NCI-H460 (cell line): ENCODE measurements around the gene MON2. TPM values are rescaled to one million over a fixed set of nuclear protein-coding genes. Genes with fewer than 3 reads are reported as not detected.
A peak's percentile ranks its signal among the peaks of the same experiment; 100 is the strongest.
"Not testable (repeated sequence)": the region's sequence is repeated elsewhere in the genome, so short reads cannot be mapped to it uniquely, and the experiment has no call there.

Source experiments
- DNase-seq: peaks from one replicate; pipeline ENCODE4 v3.0.0-alpha.2; 2016; ENCODE audit warnings: low read depth; ENCODE audit errors: extremely low read depth
- polyA plus RNA-seq: library from polyadenylated mRNA; depleted of rRNA; stranded (reverse); fragments of >200 nt; gene quantifications from 2 replicates; pipeline ENCODE4 v1.2.3, GENCODE V29; 2014; cell fraction: nucleus; rRNA removed
- total RNA-seq: library from RNA; depleted of rRNA; stranded (reverse); fragments of >200 nt; shearing (Covaris generic); gene quantifications from 2 replicates; pipeline ENCODE4 v1.2.3, GENCODE V29; 2014; rRNA removed

The MON2 gene, protein sequence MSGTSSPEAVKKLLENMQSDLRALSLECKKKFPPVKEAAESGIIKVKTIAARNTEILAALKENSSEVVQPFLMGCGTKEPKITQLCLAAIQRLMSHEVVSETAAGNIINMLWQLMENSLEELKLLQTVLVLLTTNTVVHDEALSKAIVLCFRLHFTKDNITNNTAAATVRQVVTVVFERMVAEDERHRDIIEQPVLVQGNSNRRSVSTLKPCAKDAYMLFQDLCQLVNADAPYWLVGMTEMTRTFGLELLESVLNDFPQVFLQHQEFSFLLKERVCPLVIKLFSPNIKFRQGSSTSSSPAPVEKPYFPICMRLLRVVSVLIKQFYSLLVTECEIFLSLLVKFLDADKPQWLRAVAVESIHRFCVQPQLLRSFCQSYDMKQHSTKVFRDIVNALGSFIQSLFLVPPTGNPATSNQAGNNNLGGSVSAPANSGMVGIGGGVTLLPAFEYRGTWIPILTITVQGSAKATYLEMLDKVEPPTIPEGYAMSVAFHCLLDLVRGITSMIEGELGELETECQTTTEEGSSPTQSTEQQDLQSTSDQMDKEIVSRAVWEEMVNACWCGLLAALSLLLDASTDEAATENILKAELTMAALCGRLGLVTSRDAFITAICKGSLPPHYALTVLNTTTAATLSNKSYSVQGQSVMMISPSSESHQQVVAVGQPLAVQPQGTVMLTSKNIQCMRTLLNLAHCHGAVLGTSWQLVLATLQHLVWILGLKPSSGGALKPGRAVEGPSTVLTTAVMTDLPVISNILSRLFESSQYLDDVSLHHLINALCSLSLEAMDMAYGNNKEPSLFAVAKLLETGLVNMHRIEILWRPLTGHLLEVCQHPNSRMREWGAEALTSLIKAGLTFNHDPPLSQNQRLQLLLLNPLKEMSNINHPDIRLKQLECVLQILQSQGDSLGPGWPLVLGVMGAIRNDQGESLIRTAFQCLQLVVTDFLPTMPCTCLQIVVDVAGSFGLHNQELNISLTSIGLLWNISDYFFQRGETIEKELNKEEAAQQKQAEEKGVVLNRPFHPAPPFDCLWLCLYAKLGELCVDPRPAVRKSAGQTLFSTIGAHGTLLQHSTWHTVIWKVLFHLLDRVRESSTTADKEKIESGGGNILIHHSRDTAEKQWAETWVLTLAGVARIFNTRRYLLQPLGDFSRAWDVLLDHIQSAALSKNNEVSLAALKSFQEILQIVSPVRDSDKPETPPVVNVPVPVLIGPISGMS (N-terminal part only)
- total RNA-seq = 18.2 and 22.4 TPM in 2 replicates
- 22.2 and 29.7 TPM in 2 replicates for polyA plus RNA-seq

DNA sequence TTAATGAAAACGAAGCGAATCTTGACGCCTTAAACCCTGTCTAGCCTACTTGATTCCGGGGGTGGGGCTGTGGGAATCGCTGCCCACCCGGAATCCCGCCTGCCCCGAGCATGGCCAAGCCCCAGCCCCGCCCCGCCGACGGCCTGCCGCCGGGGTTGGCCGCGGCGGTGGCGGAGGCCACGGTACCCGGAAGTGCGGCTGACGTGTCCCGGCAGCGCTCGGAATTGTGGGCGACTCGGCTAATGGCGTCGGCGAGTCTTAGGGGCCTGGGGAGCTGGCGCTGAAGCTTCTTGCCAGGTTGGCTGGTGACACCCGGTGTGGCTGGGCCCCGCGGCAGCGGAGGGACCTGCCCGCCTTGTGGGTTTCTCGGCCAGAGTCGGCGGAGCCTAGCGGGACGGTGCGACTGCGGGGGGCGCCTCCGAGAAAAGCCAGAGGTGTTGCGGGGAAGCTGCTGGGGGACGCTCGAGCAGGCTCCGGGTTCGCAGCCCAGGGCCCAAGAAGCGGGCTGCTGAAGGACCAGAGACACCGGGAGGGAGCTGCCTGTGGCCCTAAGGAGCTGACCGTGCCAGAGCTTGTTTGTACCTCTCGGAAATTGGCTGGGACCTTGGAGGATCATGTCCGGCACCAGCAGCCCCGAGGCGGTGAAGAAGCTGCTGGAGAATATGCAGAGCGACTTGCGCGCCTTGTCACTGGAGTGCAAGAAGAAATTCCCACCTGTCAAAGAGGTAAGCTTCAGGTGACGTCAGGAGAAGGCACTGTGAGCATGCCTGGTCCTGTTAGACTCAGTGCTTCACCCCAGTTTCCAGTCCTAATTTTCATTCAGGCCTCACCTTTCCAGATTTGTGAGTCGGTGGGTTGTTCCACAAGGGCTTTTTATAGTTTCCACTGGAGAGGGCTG lies at the start of gene MON2:
Gene MON2, plus strand, starts transcription at position 233 of the 898 bp plus-strand sequence. Its CDS starts 382 bp downstream, at position 615.
- peak; percentile 83 for DNase-seq

DNA sequence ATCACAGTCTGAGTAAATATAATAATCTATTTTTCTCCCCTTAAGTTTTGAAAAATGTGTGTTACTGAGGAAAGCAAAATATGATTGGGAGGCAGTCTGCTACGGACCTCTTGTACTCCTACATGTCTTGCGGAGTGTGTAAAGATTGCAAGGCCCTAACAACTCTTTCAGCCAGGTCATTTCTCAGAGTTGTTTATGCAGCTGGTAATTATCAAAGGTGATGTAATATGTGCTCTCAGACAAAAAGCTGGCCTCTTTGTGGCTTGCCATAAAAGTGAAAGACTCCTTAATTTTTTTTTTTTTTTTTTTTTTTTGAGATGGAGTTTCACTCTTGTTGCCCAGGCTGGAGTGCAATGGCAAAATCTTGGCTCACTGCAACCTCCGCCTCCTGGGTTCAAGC lies 40.5 kb upstream of the MON2 start:
- DNase-seq = no peak

DNA sequence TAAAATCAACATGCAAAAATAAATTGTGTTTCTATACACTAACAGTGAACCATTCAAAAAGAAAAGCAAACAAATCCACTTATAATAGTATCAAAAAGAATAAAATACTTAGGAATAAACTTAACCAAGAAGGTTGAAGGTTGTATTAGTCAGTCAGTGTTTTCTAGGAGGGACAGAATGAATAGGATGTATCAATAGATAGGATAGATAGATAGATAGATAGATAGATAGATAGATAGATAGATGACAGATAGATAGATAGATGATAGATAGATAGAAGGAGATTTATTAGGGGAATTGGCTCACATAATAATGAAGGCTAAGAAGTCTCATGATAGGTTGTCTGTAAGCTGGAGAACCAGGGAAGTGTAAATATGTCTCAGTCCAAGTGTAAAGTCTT lies 37.2 kb upstream of the MON2 start:
- DNase-seq = no peak

DNA sequence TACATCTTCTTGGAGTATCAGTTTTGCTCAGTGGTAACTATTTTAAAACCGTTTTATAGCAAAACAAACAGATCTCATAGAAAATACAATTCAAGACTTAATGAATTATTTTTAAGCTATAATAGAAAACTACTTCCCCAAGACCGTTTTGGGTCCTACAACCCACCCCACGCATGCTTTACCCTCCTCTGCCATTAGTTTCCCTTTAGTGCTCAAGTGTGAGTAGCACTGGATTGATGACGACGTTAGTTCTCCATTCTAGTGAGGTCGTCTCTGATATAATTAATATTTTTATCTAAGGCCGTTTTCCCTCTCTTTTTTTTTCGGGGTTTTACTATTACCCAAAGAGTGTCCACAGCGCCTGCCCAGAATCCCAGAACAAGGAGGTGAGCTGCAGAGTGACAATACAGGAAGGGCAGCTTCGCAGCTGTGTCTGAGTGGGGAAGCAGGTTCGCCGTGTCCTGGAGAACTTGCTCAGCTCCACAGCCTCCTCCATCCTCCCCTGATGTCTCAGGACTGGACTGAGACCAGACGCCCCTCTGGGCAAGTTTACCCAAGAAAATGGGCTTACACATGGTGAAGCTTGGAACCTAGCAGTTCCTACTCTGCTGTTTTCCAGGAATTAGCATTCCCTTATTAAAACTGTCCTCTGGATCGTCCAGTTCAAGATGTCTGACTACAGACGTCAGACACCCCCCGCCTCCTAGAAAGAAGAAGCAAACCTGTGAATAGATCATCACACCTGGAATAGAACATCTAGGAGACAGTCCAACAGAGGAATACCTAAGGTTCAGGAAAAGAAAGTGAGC lies 31.9 kb upstream of the MON2 start:
- no peak for DNase-seq

DNA sequence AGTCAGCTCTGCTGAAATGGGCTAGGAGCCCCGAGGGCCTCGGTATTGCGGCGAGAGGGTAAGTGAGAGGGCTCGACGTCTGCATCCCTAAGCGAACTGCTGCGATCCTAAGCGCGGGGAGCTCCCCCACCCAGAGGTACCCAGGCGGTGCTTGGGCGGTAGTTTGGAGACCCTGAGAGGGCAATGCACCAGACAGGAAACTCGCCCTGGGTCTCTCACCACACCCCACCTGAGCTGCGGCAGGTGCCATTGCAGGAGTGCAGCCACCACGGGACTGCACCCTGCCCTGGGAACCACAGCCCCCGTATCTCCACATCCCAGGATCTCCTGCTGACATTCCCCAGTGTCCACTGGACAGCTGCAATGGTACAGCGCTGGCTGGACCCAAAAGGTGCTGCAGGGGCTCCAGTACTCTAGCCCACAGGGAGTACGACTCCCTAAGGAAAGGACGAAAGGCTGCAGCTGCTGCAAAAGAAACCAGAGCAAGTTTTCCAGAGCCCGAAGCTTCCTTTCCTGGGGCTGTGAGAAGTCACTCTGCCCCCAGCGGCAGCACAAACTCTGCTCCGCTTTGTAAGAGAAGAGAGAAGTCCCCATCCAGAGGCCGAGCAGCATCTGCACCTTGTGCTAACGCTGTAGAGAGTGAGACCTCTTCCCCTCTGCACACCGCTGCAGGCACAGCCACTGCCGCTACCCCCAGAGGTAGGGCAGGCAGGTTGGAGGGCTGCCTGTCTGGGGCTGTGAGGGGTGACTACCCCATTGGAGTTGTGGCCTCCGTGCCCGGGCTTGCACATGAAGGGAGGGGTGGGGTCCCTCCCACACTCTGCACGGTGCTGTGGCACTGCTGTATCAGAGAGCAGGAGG lies 31.1 kb upstream of the MON2 start:
- DNase-seq = peak; percentile 46

DNA sequence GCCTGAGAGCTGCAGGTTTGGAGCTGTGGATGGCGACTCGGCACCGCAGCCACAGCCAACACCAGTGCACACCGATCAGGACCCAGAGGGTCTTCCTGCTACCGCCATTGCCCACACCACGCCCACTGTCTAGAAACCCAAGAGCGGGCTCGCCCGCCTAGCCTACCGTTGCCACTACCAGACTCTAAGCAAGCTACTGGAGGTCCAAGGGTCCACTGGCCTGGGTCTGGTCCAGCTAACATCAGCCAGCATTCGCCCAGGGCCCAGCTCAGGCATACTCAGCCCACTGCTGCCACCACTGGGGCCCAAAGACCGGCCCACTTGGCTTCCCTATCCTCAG lies 30.5 kb upstream of the MON2 start:
- DNase-seq = no peak

DNA sequence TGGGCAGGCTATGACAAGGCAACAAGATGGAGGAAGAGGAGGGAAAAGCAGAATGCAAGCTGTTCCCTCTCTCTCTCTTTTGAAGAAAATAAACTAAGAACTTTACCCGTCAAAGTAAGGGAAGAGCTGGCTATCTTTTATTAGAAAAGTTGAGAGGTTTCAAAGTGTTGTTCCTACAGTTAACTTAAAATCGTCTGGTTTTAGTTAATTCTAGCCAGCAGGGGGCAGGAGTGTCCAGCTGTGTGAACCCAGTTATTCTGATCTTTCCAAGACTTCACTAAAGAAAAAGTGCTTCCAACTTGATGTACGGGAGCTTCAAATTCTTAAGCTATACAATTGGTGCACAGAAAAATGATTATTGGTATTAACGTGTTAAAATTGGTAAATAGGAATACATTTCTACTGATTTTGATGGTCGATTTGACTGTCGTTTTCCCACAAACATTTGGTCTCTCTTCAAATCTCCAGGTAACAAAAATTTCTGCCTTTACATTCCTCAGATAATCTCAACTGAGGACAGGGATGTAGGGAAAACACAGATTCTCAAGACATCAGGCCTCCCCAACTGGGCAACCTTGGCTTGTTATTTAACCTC lies 28.4 kb upstream of the MON2 start:
- DNase-seq = peak; percentile 56

DNA sequence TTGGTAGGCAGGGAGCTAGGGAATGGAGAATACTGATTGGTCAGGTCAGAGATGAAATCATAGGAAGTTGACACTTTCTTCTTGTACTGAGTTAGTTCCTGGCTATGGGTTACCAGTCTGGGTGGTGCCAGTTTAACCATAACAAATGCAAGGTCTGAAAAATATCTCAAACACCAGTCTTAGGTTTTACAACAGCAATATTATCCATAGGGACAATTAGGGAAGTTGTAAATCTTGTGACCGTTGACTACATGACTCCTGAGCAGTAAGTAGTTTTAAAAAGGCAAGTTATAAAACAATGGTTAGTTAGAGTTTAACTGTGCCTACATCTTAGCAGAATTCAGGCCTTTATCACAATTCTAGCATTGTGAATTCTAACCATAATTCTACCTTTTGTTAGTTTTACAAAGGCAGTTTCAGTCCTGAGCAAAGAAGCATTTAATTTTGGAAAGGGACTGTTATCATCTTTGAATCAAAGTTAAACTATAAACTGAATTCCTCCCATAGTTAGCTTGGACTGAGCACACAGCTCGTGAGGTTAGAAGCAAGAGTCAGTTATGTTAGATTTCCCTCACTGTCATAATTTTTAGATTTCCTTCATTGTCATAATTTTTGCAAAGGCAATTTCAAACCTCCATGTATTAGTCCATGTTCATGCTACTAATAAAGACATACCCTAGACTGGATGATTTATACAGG lies 19.7 kb upstream of the MON2 start:
- DNase-seq = no peak

DNA sequence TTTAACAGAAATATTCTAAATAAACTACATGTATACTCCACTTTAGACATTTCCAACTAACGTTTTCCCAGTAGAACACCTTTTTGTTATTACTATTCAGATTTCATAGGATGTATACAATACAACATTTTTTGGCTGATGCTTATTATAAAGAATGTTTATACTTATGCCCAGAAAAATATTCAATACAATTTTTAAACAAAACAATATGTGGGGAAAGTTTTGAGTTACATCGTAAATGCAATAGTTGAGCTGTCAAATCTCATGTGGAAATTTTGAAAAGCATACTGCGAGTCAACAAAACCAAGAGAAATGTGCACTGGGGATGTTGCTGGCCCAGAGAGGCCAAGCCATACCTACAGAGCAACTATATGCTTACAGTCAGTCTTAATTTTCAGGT lies 18.2 kb upstream of the MON2 start:
- DNase-seq = no peak

DNA sequence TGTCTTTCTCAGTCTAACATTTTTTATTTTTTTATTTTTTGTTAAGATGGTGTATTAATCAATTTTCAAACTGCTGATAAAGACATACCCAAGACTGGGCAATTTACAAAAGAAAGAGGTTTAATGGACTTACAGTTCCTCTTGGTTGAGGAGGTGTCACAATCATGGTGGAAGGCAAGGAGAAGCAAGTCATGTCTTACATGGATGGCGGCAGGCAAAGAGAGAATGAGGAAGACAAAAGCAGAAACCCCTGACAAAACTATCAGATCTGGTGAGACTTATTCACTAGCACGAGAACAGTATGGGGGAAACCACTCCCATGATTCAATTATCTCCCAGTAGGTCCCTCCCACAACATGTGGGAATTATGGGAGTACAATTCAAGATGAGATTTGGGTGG lies 11.2 kb upstream of the MON2 start:
- DNase-seq = not testable (repeated sequence)

DNA sequence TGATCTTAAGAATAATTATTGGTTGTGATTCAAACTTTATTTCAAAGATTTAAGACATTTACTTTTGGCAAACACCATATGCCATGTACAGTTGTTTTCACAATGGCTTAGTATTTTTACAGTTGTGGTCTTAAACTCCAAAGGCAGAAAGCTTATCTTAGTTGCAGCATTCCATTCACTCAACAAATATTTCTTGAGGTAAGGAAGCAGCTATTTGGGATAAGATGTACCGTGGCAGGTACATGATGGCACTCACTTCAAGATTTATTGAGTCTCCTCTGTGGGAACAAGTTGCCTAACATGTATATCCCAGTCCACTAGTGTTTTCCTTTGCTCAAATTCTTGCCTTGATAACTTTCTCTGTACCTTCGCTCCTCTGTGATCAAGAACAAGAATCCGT lies 8.0 kb upstream of the MON2 start:
- DNase-seq = no peak

DNA sequence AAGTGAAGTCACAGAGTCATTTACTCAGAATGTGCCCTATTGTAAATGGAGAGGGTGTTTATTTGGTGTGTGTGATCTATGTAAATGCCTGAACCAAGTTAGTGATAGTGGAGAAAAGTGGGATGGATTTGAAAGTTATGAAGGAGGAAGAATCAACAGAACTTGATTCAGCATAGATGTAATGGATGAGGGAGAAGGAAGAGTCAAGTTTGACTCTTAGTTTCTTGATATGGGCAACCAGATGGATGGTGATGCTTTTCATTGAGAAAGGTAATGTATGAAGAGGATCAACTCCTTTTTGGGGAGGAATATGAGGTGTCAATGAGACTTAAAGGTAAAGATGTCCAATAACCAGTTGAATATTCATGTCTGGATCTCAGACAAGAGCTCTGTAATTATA lies 6.7 kb upstream of the MON2 start:
- DNase-seq = no peak

DNA sequence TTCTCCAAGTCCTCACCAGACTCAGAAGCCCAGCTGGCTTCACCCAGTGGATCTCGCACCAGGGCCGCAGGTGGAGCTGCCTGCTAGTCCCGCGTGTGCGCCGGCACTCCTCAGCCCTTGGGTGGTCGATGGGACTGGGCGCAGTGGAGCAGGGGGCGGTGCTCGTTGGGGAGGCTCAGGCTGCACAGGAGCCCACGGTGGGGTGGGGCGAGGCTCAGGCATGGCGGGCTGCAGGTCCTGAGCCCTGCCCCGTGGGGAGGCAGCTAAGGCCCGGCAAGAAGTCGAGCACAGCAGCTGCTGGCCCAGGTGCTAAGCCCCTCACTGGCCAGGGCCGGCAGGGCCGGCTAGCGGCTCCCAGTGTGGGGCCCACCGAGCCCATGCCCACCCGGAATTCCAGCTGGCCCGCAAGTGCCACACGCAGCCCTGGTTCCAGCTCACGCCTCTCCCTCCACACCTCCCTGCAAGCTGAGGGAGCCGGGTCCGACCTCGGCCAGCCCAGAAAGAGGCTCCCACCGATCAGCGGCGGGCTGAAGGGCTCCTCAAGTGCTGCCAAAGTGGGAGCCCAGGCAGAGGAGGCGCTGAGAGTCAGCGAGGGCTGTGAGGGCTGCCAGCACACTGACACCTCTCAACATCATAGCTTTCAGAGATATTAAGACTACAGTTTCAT lies 5.3 kb upstream of the MON2 start:
- DNase-seq = not testable (repeated sequence)

DNA sequence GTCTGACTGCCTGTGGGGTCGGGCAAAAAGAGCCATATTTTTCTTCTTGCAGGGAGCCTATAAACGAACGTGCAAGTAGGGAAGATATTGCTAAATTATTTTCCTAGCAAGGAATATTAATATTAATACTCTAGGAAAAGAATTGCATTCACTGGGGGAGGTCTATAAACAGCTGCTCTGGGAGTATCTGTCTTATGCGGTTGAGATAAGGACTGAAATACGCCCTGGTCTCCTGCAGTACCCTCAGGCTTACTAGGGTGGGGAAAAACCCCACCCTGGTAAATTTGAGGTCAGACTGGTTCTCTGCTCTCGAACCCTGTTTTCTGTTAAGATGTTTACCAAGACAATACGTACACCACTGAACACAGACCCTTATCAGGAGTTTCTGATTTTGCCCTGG lies 3.4 kb upstream of the MON2 start:
- DNase-seq = not testable (repeated sequence)

DNA sequence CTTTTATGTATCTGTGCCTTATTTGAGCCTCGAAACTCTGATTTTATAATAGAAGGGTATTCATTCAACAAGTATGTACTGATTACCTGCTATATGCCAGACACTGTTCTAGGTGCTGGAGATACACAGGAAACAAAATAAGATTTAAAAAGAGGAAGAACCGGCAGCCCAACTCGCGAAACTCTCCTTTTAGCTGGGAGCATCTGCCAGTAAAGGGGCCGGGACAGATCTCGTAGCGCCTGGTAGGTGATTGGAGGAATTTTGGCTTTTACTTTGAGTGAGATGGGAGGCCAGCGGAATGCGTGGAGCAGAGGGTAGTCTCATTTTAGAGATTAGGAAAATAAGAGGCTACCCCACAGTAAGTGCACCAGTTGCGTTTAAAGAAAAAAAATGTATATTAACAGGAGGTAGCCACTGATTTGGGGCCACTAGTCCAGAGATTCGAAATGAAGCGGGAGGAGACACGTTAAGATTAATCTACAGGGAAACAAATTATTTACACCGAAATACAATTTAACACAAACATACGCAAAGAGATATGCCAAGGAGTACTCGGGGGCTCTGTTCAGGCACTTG lies 520 bp upstream of the MON2 start:
- no peak for DNase-seq

DNA sequence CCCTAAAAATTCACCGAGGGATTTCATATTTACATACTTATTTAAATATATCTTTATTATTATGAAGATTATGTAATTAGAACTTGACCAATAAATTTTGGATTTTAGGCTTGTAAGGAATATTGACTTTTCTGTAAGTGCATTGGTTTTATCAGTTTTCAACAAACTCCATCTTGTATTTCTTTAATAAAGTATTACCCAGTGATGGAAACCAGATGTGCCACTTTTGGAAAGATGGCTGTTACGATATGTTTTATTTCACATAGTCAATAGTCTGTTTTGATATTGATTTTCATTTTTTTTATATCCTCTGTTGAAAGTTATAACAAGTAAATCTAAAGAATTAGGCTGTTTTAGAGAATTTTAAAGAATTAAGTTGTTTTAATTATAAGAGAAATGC lies 1.8 kb downstream of the MON2 start:
- DNase-seq = no peak
